Activated CD8-positive, alpha-beta memory T cell treated with anti-CD3 and anti-CD28 coated beads for 36 hours (primary cell): ENCODE measurements around the gene IGSF21. TPM values are rescaled to one million over a fixed set of nuclear protein-coding genes. Genes with fewer than 3 reads are reported as not detected.

ENCODE experiments used
- CTCF ChIA-PET: fragments of 350-600 bp; sonication (Branson Sonifier 250); formaldehyde crosslinking; loops from one replicate; lab custom pipeline; 2021; ENCODE audit warnings: antibody characterized with exemption; lab: Charles Lee
- POLR2A ChIA-PET: fragments of 350-600 bp; sonication (Branson Sonifier 250); formaldehyde crosslinking; loops from one replicate; lab custom pipeline; 2021; ENCODE audit warnings: antibody characterized with exemption; lab: Charles Lee
- total RNA-seq, 2 experiments: library from RNA; stranded (reverse); gene quantifications; one replicate each; pipeline ENCODE4 v1.2.3, GENCODE V29; 2021

IGSF21 gene
- total RNA-seq, 2 experiments from 2014 or later: not detected

- ChIA-PET CTCF (no interaction called here), POLR2A (no interaction called here)
These were observed 171.3 kb downstream of the IGSF21 start for GRCh38 chr1:18278946-18279345.

- ChIA-PET POLR2A (no interaction called here), CTCF (no interaction called here)
These were observed 171.9 kb downstream of the IGSF21 start for GRCh38 chr1:18279351-18280074.

DNA sequence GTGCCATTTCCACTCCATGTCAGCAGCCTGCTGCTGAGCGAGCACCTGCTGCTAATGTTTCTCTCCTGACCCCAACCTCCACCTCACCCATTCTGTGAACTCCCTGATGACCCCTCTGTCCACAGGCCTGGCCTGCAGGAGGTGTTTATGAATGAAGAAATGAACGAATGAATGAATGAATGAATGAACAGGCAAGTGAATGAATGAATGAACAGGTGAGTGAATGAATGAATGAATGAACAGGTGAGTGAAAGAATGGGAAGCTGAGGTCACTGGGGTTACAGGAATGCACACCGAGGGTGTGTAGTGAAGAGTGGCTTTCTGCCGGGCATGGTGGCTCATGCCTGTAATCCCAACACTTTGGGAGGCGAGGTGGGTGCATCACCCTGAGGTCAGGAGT lies 173.4 kb downstream of the IGSF21 start:
- CTCF ChIA-PET: no interaction called here
- POLR2A ChIA-PET: no interaction called here

DNA sequence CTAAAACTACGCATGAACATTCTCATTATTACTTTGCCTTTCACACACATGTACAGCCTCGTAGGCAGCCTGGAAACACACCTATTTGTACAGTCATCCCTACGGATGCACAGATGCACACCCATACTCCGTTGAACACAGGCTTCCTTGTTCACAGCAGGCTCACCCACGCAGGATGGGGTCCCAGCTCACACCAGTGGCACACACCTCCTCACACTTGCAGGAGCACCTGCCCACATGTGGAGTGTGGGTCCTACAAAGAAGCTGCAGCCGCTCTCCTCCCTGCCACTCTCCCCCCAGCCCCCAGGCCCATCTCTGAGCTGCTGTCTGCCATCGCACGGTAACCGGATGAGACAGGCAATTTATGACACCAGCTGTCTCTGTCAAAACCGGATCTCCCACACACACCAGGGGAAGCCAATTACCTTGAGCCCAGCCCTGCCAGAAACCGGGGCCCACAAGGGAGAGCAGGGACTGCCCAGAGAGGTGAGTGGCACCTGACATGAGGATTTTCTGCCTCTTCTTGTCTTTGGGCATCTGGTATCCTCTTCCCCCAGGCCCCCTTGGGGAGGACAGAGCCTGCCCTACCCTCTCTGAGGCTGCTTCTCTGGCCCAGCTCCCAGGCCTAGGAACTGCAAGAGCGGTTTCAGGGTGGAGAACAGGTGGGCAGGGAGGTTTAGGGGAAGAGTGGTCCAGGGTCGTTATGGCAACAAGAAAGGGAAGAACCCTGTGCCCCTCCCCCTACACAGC lies 175.4 kb downstream of the IGSF21 start:
- ChIA-PET CTCF (no interaction called here), POLR2A (no interaction called here)

- ChIA-PET CTCF (no interaction called here), POLR2A (no interaction called here)
These were observed 176.2 kb downstream of the IGSF21 start for GRCh38 chr1:18283601-18284385.

- CTCF ChIA-PET: no interaction called here
- POLR2A ChIA-PET: no interaction called here
These were observed 177.4 kb downstream of the IGSF21 start for GRCh38 chr1:18284805-18285537.

DNA sequence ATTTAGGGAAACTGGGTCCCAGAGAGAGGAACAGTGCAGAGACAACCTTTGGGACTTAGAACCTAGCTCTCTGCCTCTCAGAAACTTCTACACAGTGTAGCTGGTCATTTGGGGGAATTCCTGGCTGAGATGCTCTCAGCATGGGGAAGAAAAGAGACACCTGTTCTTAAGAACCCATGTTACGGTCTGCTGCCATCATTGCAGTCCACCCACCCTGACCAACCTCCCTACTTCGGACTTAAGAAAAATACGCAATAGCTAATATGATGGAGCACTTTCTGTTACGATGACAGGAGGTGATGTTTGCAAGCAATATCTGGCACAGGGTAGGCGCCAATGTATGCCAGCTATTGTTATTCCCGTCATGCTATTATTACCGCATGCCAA lies 177.9 kb downstream of the IGSF21 start:
- ChIA-PET POLR2A (no interaction called here), CTCF (no interaction called here)

GRCh38 chr1:18288722-18289121 lies 181.1 kb downstream of the IGSF21 start:
- CTCF ChIA-PET: no interaction called here
- POLR2A ChIA-PET: no interaction called here

DNA sequence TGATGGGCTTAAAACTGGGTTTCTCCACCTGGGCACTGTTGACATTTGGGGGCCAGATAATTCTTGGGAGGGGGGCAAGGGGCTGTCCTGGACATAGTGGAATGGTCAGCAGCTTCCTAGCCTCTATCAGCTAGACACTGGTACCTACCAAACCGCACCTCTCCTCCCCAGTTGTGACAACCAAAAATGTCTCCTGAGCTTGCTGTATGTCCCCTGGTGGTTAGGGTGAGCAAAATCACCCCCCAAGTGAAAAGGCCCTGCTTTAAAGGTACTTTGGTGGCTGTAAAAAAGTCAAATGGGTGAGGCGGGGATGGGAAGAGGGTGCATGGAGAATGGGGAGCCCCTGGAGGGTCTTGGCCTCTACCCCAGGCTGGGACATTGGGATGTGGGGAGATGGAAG lies 182.0 kb downstream of the IGSF21 start:
- POLR2A ChIA-PET: no interaction called here
- CTCF ChIA-PET: no interaction called here

- ChIA-PET POLR2A (no interaction called here), CTCF (no interaction called here)
These were observed 183.3 kb downstream of the IGSF21 start for GRCh38 chr1:18290740-18291412.

- POLR2A ChIA-PET: no interaction called here
- CTCF ChIA-PET: no interaction called here
These were observed 184.9 kb downstream of the IGSF21 start for GRCh38 chr1:18292531-18292930.

DNA sequence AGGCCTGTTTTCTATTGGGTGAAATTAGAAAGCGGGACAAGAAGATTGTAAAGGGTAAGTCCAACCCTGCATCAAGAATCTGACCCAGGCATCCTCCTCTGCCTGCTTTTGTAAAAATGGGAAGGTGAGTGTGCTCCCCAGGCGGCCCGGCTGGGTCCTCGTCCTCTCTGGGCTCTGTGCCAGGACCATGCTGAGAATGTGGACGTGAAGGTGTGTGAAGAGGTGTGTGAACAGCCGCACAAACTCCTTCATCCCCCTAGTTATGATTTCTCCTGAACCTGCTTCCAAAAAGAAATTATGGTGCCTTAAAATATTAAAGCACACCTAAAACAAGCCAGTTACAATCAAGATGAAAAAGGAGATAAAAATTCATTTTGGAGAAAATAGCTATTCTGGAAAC lies 185.7 kb downstream of the IGSF21 start:
- POLR2A ChIA-PET: no interaction called here
- CTCF ChIA-PET: no interaction called here

- CTCF ChIA-PET: no interaction called here
- POLR2A ChIA-PET: no interaction called here
These were observed 187.0 kb downstream of the IGSF21 start for GRCh38 chr1:18294437-18295176.

GRCh38 chr1:18297896-18298648 lies 190.5 kb downstream of the IGSF21 start:
- ChIA-PET CTCF (interaction anchor here (2.8 kb wide), 1 partner anchor 283 kb away, joined by 8 read pairs; no protein-coding TSS in a partner anchor), POLR2A (no interaction called here)

DNA sequence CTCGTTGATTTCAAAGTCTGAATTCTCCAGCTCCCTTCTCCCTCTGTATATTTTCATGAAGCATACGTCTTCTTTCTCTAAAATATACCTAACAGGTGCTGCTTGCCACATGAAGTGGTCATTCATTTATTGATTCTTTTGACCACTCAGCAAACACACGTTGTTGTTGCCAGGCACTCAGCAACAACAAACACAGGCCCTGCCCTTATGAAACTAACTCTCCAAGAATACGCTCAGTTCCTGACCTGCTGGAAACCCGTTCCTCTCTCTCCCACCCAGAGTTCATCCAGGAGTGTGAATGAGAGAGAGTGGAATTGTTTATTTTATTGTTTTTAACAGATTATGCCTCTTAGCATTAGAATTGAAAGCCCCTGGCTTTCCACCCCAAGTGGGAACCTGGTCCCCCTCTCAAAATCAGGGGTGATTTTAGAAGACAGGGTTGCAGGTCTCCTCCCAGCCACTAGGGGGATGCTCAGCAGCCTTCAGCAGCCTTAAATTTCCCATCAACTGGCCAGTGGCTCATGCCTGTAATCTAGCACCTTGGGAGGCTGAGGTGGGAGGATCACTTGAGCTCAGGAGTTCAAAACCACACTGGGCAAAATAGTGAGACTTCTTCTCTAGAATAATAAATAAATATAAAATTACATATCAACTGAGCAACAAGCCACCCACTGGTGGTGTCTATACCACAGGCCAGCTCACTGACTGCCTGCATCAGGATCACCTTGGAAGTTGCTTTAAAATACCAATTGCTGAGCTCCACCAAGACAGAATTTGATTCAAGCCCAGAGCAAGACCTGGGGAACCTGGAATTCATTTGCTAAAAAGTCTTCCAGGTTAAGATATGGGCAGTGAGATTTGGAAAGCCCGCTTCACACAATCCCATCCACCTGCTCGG lies 192.1 kb downstream of the IGSF21 start:
- CTCF ChIA-PET: interaction anchor here (2.8 kb wide), 1 partner anchor 282 kb away, joined by 8 read pairs; no protein-coding TSS in a partner anchor
- POLR2A ChIA-PET: no interaction called here

- POLR2A ChIA-PET: no interaction called here
These were observed 192.8 kb downstream of the IGSF21 start for GRCh38 chr1:18300376-18300775.

More at GRCh38 chr1:18300376-18300775, 192.8 kb downstream of the IGSF21 start:
- CTCF ChIA-PET: interaction anchor here (2.8 kb wide), 1 partner anchor 281 kb away, joined by 8 read pairs; no protein-coding TSS in a partner anchor
